GM12872 (cell line): Measurements from ENCODE around the gene ERCC6.
A peak's percentile ranks its signal among the peaks of the same experiment; 100 is the strongest.

Experiments
- CTCF ChIP-seq: IDR thresholded peaks from 3 replicates; pipeline ENCODE4 v1.5.1; 2011; ENCODE audit warnings: low read depth, mild to moderate bottlenecking, low read length, moderate library complexity; ENCODE audit not compliant: insufficient read depth

The ERCC6 gene

GRCh38 chr10:49521062-49521461 is 17.9 kb downstream of the ERCC6 start:
- TF ChIP-seq CTCF: no peak

GRCh38 chr10:49520122-49520775 is 18.7 kb downstream of the ERCC6 start:
- TF ChIP-seq CTCF: no peak

- TF ChIP-seq CTCF: no peak
Measured at GRCh38 chr10:49519717-49520116, 19.2 kb downstream of the ERCC6 start.

- peak; percentile 68 for TF ChIP-seq CTCF
Measured at GRCh38 chr10:49518982-49519578, 19.8 kb downstream of the ERCC6 start.

GRCh38 chr10:49518566-49518965 is 20.4 kb downstream of the ERCC6 start:
- TF ChIP-seq CTCF: no peak

GRCh38 chr10:49516216-49516970 is 22.5 kb downstream of the ERCC6 start:
- TF ChIP-seq CTCF: no peak

GRCh38 chr10:49512121-49512809 is 26.7 kb downstream of the ERCC6 start:
- peak; percentile 67 for TF ChIP-seq CTCF
